Upper lobe of left lung (tissue), 6 donors: Measurements from ENCODE around the gene ZNF831. TPM values are rescaled to one million over a fixed set of nuclear protein-coding genes. Genes with fewer than 3 reads are reported as not detected.
A peak's percentile ranks its signal among the peaks of the same experiment; 100 is the strongest.

Experiments
- ATAC-seq, 2 donors: fragments of 200-7000 bp; cut with Tn5 transposase; one replicate each; pipeline ENCODE4 v1.9.1; 2022; ENCODE audit warnings: mild to moderate bottlenecking in 2 of 2, moderate library complexity in 2 of 2; ENCODE audit not compliant: low FRiP score in 2 of 2
- DNase-seq, 2 donors: peaks; one replicate each; pipeline ENCODE4 v3.0.0-alpha.2; 2019 to 2020
- H3K27ac ChIP-seq, 4 donors: fragments of 200-600 bp; sonication (generic); one replicate each; pipeline ENCODE4 v1.5.1; 2016 to 2019
- H3K27me3 ChIP-seq, 4 donors: fragments of 200-600 bp; sonication (generic); one replicate each; pipeline ENCODE4 v1.5.1; 2017 to 2019
- H3K36me3 ChIP-seq, 4 donors: fragments of 200-600 bp; sonication (generic); one replicate each; pipeline ENCODE4 v1.5.1; 2016 to 2019
- H3K4me1 ChIP-seq, 4 donors: fragments of 200-600 bp; sonication (generic); one replicate each; pipeline ENCODE4 v1.5.1; 2018 to 2019
- H3K4me3 ChIP-seq, 4 donors: fragments of 200-600 bp; sonication (generic); one replicate each; pipeline ENCODE4 v1.5.1; 2017 to 2019; ENCODE audit warnings: mild to moderate bottlenecking in 2 of 4, moderate library complexity in 1 of 4
- H3K9me3 ChIP-seq, 4 donors: fragments of 200-600 bp; sonication (generic); one replicate each; pipeline ENCODE4 v1.5.1; 2018 to 2019
- EP300 ChIP-seq, 4 donors: sonication (generic); formaldehyde crosslinking; IDR thresholded peaks; one replicate each; pipeline ENCODE4 v1.5.1; 2017; ENCODE audit warnings: antibody characterized with exemption in 4 of 4, control low read depth in 2 of 4
- POLR2A ChIP-seq, 4 donors: fragments of 450-650 bp; IDR thresholded peaks; one replicate each; pipeline ENCODE4 v1.5.1; 2016 to 2017; ENCODE audit warnings: antibody characterized with exemption in 4 of 4, mild to moderate bottlenecking in 2 of 4
- POLR2AphosphoS5 ChIP-seq, 2 donors: sonication (generic); formaldehyde crosslinking; IDR thresholded peaks; one replicate each; pipeline ENCODE4 v1.5.1; 2017; ENCODE audit warnings: antibody characterized with exemption in 2 of 2
- WGBS, 2 donors: methylation state at CpG; one replicate each; pipeline ENCODE4 v1.1.5; 2017 to 2018; 5-methylcytosine and 5-hydroxymethylcytosine counted together
- total RNA-seq, 6 donors: library from RNA; depleted of rRNA in 4 of 6; stranded (reverse); fragments of >200 nt in 4 of 6; gene quantifications; one replicate each; pipeline versions ENCODE4 v1.1.0 to v1.2.1, GENCODE V29; 2016 to 2021
- TF ChIP-seq, protein P1 (sequence below), 6 experiments: fragments of 450-650 bp in 4 of 6; fragments of 200-600 bp in 2 of 6; sonication (generic) in 2 of 6; IDR thresholded peaks; one replicate each; pipeline ENCODE4 v1.5.1; 2016 to 2019; ENCODE audit warnings: antibody characterized with exemption in 6 of 6
- donor health status: DM: no; HTN: no; CAD: no; lungs with moderate emphysema.
- donor health status: DM: no; HTN: yes; CAD: no; lungs with severe emphysema.

The ZNF831 gene
- total RNA-seq, 6 donors from 2014 or later: 0.98 to 6.2 (median 2.8) TPM

DNA sequence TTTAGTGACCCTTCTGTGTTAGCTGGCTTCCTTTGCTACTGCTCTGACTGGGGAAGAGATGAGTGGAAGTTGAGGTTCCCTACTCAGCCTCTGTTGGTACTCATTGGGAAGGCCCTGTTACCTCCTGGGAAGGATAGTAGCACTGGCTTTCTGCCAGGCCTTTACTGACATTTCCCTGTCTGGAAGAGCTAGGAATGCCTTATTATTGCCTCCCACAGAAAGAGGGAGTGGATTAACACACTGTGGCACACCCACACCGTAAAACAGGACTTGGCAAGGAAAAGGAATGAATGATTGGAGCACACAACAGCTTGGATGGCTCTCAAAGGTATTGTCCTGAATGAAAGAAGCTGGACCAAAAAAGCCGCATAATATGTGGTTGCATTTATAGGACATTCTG, 12.2 kb downstream of the ZNF831 start:
- no peak overlapping the region for H3K4me3 ChIP-seq
- 74 to 75% methylated on average over 2 of the region's 2 CpGs for WGBS, 2 donors
- ATAC-seq (no peak), DNase-seq (no peak)
- no peaks in the 10 kb centered on the region for H3K9me3 ChIP-seq
- no peaks in the 10 kb centered on the region for H3K36me3 ChIP-seq
- TF ChIP-seq EP300 (IDR thresholded peaks at IDR 0.05): no peak
- TF ChIP-seq POLR2A (IDR thresholded peaks at IDR 0.05): no peak
- H3K27me3 ChIP-seq: no peaks in the 10 kb centered on the region
- no peak overlapping the region for H3K27ac ChIP-seq
- H3K4me1 ChIP-seq: no peaks in the 10 kb centered on the region

- no peak for ATAC-seq
- no peak for TF ChIP-seq EP300 (IDR thresholded peaks at IDR 0.05)
- TF ChIP-seq POLR2AphosphoS5 (IDR thresholded peaks at IDR 0.05): no peak
- TF ChIP-seq, protein P1, sequence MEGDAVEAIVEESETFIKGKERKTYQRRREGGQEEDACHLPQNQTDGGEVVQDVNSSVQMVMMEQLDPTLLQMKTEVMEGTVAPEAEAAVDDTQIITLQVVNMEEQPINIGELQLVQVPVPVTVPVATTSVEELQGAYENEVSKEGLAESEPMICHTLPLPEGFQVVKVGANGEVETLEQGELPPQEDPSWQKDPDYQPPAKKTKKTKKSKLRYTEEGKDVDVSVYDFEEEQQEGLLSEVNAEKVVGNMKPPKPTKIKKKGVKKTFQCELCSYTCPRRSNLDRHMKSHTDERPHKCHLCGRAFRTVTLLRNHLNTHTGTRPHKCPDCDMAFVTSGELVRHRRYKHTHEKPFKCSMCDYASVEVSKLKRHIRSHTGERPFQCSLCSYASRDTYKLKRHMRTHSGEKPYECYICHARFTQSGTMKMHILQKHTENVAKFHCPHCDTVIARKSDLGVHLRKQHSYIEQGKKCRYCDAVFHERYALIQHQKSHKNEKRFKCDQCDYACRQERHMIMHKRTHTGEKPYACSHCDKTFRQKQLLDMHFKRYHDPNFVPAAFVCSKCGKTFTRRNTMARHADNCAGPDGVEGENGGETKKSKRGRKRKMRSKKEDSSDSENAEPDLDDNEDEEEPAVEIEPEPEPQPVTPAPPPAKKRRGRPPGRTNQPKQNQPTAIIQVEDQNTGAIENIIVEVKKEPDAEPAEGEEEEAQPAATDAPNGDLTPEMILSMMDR (IDR thresholded peaks at IDR 0.05): no peak
- no peak for TF ChIP-seq POLR2A (IDR thresholded peaks at IDR 0.05)
- H3K36me3 ChIP-seq: no peaks in the 10 kb centered on the region
- no peak for DNase-seq
- no peaks in the 10 kb centered on the region for H3K9me3 ChIP-seq
- H3K27ac ChIP-seq: no peak overlapping the region
- 92% methylated on average over 5 of the region's 5 CpGs for WGBS, 2 donors
- no peaks in the 10 kb centered on the region for H3K4me1 ChIP-seq
- H3K4me3 ChIP-seq: no peak overlapping the region
- no peaks in the 10 kb centered on the region for H3K27me3 ChIP-seq
Observed at GRCh38 chr20:59176812-59177211, 13.2 kb downstream of the ZNF831 start.

DNA sequence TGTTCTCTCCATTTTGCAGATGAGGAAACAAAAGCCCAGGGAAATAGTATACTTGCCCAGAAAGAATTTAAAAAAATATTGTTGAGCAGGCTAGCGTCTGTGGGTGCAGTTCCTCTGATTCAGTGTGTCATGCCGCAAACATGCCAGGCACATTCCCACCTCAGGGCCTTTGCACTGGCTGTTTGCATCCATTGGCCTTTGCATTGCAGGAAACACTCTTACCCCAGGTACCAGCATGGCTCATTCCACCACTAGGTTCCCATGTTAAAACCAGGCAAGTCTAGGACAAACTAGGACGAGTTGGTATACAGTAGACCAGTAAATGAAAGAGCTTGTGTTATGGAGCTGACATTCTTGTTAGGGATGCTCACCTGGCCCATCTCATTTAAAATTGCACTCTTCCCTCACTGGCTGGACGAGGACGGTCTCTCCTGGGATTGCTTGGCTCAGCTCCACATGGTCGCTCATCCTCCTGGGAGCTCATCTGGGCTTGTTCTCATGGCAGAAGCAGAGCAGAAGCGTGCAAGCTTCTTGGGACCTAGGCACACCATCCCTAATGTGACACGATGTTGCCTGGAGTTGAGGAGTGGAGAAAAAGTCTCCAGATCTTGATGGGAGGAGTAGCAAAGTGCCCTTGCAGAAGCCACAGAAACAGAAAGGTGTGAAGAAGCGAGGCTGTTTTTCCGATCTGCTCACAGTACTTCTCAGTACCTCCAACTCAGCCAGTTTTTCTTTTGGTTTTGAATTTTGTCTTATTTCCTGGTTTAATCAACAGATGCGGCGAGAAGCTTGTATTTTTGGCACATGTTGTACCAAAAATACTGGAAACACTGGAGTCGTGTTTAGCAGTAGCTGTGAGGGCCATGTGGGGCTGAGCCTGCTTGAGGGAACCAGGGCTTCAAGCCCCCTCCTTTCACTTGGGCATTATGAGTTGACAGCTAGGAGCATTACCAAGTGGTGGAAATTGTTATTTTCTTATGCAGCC, 13.9 kb downstream of the ZNF831 start:
- 87 to 88% methylated on average over 13 of the region's 13 CpGs for WGBS, 2 donors
- Histone ChIP-seq H3K27me3 (no peaks in the 10 kb centered on the region), H3K4me3 (no peak overlapping the region), H3K36me3 (no peaks in the 10 kb centered on the region), H3K27ac (peak overlapping the region in 2 of 4 donors; percentile 0 to 42), H3K4me1 (no peaks in the 10 kb centered on the region), H3K9me3 (no peaks in the 10 kb centered on the region)
- TF ChIP-seq POLR2A (IDR thresholded peaks at IDR 0.05) (no peak), POLR2AphosphoS5 (IDR thresholded peaks at IDR 0.05) (no peak), EP300 (IDR thresholded peaks at IDR 0.05) (no peak)
- TF ChIP-seq, protein P1 (IDR thresholded peaks at IDR 0.05): no peak
- ATAC-seq: no peak
- DNase-seq: no peak

DNA sequence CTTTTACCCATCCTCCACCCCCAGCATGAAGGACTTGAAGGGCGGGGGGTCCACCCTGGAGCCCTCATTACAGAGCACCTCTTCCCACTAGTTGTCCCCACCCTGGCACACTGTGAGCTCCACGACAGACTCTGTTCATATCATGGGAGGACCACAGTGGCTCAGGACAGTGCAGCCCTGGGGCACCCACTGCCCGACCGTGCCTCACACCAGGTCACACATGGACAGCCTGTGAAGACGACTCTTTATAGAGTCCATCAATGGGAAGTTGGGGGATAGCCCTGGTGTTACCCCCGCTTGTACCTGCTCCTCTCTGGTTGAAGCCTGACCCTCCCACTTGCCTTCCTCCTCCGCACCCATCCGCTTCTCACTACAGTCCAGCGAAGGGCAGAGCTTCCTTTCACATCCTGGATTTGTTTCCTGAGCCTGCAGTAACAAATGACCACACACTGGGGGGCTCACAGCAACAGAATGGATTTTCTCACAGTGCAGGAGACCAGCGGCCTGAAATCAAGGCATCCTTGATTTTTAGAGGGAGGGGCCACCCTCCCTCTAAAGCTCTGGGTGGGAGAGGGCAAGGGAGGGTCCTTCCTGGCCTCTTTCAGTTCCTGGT, 15.5 kb downstream of the ZNF831 start:
- peak in 1 of 2 donors; percentile 34 for ATAC-seq
- peak overlapping the region in 1 of 4 donors; percentile 42 for H3K27ac ChIP-seq
- peak in 1 of 2 donors; percentile 38 for DNase-seq
- no peaks in the 10 kb centered on the region for H3K4me1 ChIP-seq
- TF ChIP-seq, protein P1 (IDR thresholded peaks at IDR 0.05): no peak
- TF ChIP-seq POLR2A (IDR thresholded peaks at IDR 0.05) (no peak), EP300 (IDR thresholded peaks at IDR 0.05) (no peak), POLR2AphosphoS5 (IDR thresholded peaks at IDR 0.05) (no peak)
- no peak overlapping the region for H3K4me3 ChIP-seq
- WGBS, 2 donors: 73 to 75% methylated on average over 9 to 10 of the region's 10 CpGs
- H3K27me3 ChIP-seq: no peaks in the 10 kb centered on the region
- H3K9me3 ChIP-seq: no peaks in the 10 kb centered on the region
- no peaks in the 10 kb centered on the region for H3K36me3 ChIP-seq

- 91 to 92% methylated on average over 5 of the region's 5 CpGs for WGBS, 2 donors
- no peaks in the 10 kb centered on the region for H3K27me3 ChIP-seq
- no peaks in the 10 kb centered on the region for H3K9me3 ChIP-seq
- no peaks in the 10 kb centered on the region for H3K36me3 ChIP-seq
- no peaks in the 10 kb centered on the region for H3K4me1 ChIP-seq
- H3K4me3 ChIP-seq: no peak overlapping the region
- H3K27ac ChIP-seq: peak overlapping the region in 1 of 4 donors; percentile 4
- TF ChIP-seq EP300 (IDR thresholded peaks at IDR 0.05) (no peak), POLR2AphosphoS5 (IDR thresholded peaks at IDR 0.05) (no peak)
- TF ChIP-seq, protein P1 (IDR thresholded peaks at IDR 0.05): no peak
- ATAC-seq: no peak
- DNase-seq: no peak
Observed at GRCh38 chr20:59179988-59180387, 16.4 kb downstream of the ZNF831 start.
